Natural killer cell (primary cell): ENCODE results near the gene TRIM29. TPM values are rescaled to one million over a fixed set of nuclear protein-coding genes. Genes with fewer than 3 reads are reported as not detected.
A peak's percentile ranks its signal among the peaks of the same experiment; 100 is the strongest.

Experiments used
- ATAC-seq, 3 donors: fragments of 150-1000 bp in 2 of 3; fragments of 200-7000 bp in 1 of 3; cut with Tn5 transposase; 1 replicate in 1 of 3; 2 replicates in 2 of 3; pipeline ENCODE4 v1.10.0; 2021; ENCODE audit warnings: mild to moderate bottlenecking in 2 of 3, moderate library complexity in 2 of 3
- DNase-seq, 2 donors: peaks; one replicate each; pipeline versions ENCODE4 v3.0.0 to v3.0.0-alpha.2; 2013 to 2021; ENCODE audit warnings: mixed read lengths in 1 of 2
- H3K27ac ChIP-seq: one replicate; pipeline ENCODE4 v1.5.1; 2013; ENCODE audit warnings: mild to moderate bottlenecking, low read length
- H3K27me3 ChIP-seq: one replicate; pipeline ENCODE4 v1.6.1; 2013; ENCODE audit warnings: low read length; ENCODE audit not compliant: control insufficient read depth, insufficient read depth
- H3K36me3 ChIP-seq: one replicate; pipeline ENCODE4 v1.6.1; 2013; ENCODE audit warnings: low read length; ENCODE audit not compliant: control insufficient read depth, insufficient read depth
- H3K4me1 ChIP-seq: one replicate; pipeline ENCODE4 v1.6.1; 2013; ENCODE audit warnings: low read length; ENCODE audit not compliant: control insufficient read depth, insufficient read depth
- H3K4me3 ChIP-seq: one replicate; pipeline ENCODE4 v1.5.1; 2013; ENCODE audit warnings: low read length
- H3K9me3 ChIP-seq: one replicate; pipeline ENCODE4 v1.6.1; 2013; ENCODE audit warnings: low read length; ENCODE audit not compliant: control insufficient read depth, insufficient read depth
- H3K27ac Mint-ChIP-seq, 2 donors: one replicate each; pipeline ENCODE4 v1.8.0; 2022; ENCODE audit warnings: mild to moderate bottlenecking in 2 of 2, mixed read lengths in 2 of 2, moderate library complexity in 1 of 2
- H3K27me3 Mint-ChIP-seq, 2 donors: one replicate each; pipeline ENCODE4 v1.8.0; 2022; ENCODE audit warnings: low read depth in 2 of 2, mixed read lengths in 2 of 2
- H3K36me3 Mint-ChIP-seq: one replicate; pipeline ENCODE4 v1.8.0; 2022; ENCODE audit warnings: mixed read lengths
- H3K4me1 Mint-ChIP-seq, 2 donors: one replicate each; pipeline ENCODE4 v1.8.0; 2022; ENCODE audit warnings: mixed read lengths in 2 of 2
- H3K4me3 Mint-ChIP-seq: one replicate; pipeline ENCODE4 v1.8.0; 2022; ENCODE audit warnings: mild to moderate bottlenecking, moderate library complexity, mixed read lengths
- H3K9me3 Mint-ChIP-seq, 2 donors: one replicate each; pipeline ENCODE4 v1.8.0; 2022; ENCODE audit warnings: mixed read lengths in 2 of 2
- WGBS: methylation state at CpG from one replicate; pipeline ENCODE4 v1.1.7; 2013; ENCODE audit warnings: missing lambda C conversion rate; ENCODE audit not compliant: insufficient coverage; 5-methylcytosine and 5-hydroxymethylcytosine counted together
- intact Hi-C: fragments of 100-400 bp; cut with micrococcal nuclease; formaldehyde crosslinking; loops from one replicate; pipeline ENCODE4 v1.14.2; 2022
- total RNA-seq, 4 donors: library from RNA; stranded (reverse); fragments of 120-200 nt in 1 of 4; gene quantifications; one replicate each; pipeline versions ENCODE4 v1.2.3 to v1.2.4, GENCODE V29; 2013 to 2022
- TF ChIP-seq, protein P1 (sequence below): fragments of 200-600 bp; IDR thresholded peaks from one replicate; pipeline ENCODE4 v1.8.0; 2022; ENCODE audit warnings: antibody characterized with exemption

The TRIM29 gene
- total RNA-seq, 3 donors from 2014 or later (not counting 1 experiment from before 2014, with no cell fraction given), result not detected

DNA sequence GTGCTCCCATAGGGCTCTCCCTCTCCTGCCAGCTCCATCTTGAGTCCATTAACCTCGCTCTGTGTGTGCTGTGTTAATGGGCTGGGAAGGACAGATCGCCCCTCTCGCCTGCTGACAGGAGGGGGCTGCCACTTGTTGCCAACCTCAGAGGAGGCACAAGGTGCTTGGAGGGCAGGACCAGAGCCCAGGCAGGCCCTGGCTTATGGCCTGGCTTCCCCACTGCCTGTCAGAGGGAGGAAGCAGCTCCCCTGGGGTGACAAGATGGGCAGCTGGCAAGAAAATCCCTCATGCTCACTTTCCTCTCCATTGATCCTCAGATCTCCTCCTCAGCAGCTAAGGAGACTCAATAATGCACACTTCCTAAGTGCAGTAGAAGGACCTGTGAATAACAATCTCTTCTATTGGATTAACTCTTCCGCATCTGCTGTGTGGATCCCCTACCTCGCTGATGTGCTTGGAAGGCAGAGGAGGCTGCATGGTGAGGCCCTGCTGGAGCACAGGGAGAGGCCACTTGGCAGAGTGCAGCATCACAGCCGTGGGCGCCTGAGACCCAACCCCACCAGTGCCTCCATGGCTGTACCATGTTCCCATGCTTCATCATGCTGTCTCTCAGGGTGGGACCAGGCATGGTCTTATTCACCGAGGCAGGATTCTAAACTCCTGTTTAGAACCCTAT, 70.3 kb downstream of the TRIM29 start:
- H3K9me3 ChIP-seq, result no peaks in the 10 kb centered on the region
- H3K4me1 ChIP-seq, result no peaks in the 10 kb centered on the region
- 72% methylated on average over 8 of the region's 8 CpGs for WGBS
- H3K27me3 ChIP-seq, result no peaks in the 10 kb centered on the region
- no peaks in the 10 kb centered on the region for H3K36me3 ChIP-seq
- H3K4me3 ChIP-seq, result no peak overlapping the region
- ATAC-seq, result no peak
- intact Hi-C loops, result no loop called here
- Mint-ChIP-seq H3K9me3 (no peaks in the 10 kb centered on the region), H3K27ac (no peak overlapping the region), H3K4me3 (no peak overlapping the region), H3K27me3 (peaks cover 9 to 25% of the 10 kb centered on the region in 2 donors), H3K4me1 (peaks cover 4 to 9% of the 10 kb centered on the region in 2 donors), H3K36me3 (no peaks in the 10 kb centered on the region)
- TF ChIP-seq, protein P1, sequence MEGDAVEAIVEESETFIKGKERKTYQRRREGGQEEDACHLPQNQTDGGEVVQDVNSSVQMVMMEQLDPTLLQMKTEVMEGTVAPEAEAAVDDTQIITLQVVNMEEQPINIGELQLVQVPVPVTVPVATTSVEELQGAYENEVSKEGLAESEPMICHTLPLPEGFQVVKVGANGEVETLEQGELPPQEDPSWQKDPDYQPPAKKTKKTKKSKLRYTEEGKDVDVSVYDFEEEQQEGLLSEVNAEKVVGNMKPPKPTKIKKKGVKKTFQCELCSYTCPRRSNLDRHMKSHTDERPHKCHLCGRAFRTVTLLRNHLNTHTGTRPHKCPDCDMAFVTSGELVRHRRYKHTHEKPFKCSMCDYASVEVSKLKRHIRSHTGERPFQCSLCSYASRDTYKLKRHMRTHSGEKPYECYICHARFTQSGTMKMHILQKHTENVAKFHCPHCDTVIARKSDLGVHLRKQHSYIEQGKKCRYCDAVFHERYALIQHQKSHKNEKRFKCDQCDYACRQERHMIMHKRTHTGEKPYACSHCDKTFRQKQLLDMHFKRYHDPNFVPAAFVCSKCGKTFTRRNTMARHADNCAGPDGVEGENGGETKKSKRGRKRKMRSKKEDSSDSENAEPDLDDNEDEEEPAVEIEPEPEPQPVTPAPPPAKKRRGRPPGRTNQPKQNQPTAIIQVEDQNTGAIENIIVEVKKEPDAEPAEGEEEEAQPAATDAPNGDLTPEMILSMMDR, result no peak
- DNase-seq, result no peak
- no peak overlapping the region for H3K27ac ChIP-seq

DNA sequence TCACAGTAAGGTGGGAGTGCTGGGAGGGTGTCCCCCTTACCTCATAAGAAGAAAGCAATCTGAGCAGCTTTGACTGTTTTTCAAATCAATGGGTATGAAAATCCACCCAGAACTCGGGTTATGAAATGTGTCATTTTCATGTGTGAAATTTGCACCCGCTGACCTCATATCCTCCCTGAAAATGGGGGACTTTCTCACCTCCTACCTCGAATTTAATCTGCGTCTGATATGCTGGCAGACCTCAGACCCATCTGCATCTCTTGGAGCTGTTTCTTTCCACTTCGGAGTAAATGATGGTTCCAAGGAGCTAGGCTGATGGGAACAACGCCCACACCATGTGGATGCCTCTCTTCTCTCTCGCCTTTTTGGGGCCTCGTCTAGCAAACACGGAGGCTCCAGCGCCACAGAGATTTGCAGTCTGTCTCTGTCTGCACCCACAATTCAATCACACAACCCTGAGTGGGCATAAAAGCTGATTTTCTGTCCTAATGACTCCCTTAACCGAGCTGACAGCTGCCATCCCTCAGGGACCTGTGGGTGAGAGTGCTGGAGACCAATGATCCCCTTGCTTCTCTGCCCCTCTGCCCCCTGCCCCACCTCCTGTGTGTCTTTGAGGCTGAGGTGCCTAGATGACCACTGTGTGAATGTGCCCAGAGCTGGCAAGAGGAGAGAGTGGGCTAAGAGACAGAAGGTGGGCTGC, 71.0 kb downstream of the TRIM29 start:
- Mint-ChIP-seq H3K27me3 (peaks cover 9 to 25% of the 10 kb centered on the region in 2 donors), H3K36me3 (no peaks in the 10 kb centered on the region), H3K9me3 (no peaks in the 10 kb centered on the region), H3K27ac (no peak overlapping the region), H3K4me1 (peaks cover 4 to 9% of the 10 kb centered on the region in 2 donors), H3K4me3 (no peak overlapping the region)
- intact Hi-C loops, result no loop called here
- H3K27ac ChIP-seq, result no peak overlapping the region
- DNase-seq (no peak), ATAC-seq (peak in 2 of 3 donors; percentile 14 to 66)
- 67% methylated on average over 11 of the region's 11 CpGs for WGBS
- no peaks in the 10 kb centered on the region for H3K9me3 ChIP-seq
- H3K4me1 ChIP-seq, result no peaks in the 10 kb centered on the region
- H3K4me3 ChIP-seq, result no peak overlapping the region
- TF ChIP-seq, protein P1, result no peak
- no peaks in the 10 kb centered on the region for H3K36me3 ChIP-seq
- H3K27me3 ChIP-seq, result no peaks in the 10 kb centered on the region

DNA sequence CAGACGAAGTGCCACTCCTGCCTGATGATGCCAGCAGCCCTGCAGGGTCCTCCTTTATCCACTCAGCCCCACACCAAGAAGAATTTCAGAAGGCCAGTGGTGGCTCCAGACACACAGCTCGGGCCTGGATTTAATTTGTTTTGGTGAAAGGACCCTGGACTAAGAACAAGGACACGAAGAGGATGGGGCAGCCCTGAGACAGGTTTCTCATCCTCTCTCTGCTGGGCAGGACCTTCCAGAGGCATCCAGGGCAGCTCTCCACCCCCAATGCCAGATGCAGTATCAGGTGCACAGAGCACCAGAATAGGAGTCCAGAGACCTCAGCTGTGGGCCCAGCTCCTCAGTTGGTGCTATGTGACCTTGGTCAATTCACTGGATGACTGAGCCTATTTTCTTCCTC, 72.0 kb downstream of the TRIM29 start:
- H3K4me3 Mint-ChIP-seq, result no peak overlapping the region
- H3K27ac Mint-ChIP-seq, result no peak overlapping the region
- 64% methylated on average over 3 of the region's 3 CpGs for WGBS
- Histone ChIP-seq H3K9me3 (no peaks in the 10 kb centered on the region), H3K27ac (no peak overlapping the region), H3K36me3 (no peaks in the 10 kb centered on the region), H3K4me3 (no peak overlapping the region), H3K27me3 (no peaks in the 10 kb centered on the region), H3K4me1 (no peaks in the 10 kb centered on the region)
- peaks cover 4 to 9% of the 10 kb centered on the region in 2 donors for H3K4me1 Mint-ChIP-seq
- intact Hi-C loops, result no loop called here
- H3K9me3 Mint-ChIP-seq, result no peaks in the 10 kb centered on the region
- DNase-seq (no peak), ATAC-seq (no peak)
- peaks cover 14 to 25% of the 10 kb centered on the region in 2 donors for H3K27me3 Mint-ChIP-seq
- TF ChIP-seq, protein P1, result no peak
- H3K36me3 Mint-ChIP-seq, result no peaks in the 10 kb centered on the region
